NCI-H1105 (cell line): ENCODE measurements around the gene KCTD6.
A peak's percentile ranks its signal among the peaks of the same experiment; 100 is the strongest.
"Not testable (repeated sequence)": the region's sequence is repeated elsewhere in the genome, so short reads cannot be mapped to it uniquely, and the experiment has no call there.

ENCODE experiments used
- DNase-seq: peaks from one replicate; lab custom pipeline; 2025; lab: John Stamatoyannopoulos, UW

KCTD6 gene

GRCh38 chr3:58524326-58524888 lies 32.5 kb downstream of the KCTD6 start:
- no peak for DNase-seq

- DNase-seq = no peak
Measured at GRCh38 chr3:58526515-58526957, 34.6 kb downstream of the KCTD6 start.

- not testable (repeated sequence) for DNase-seq
Measured at GRCh38 chr3:58527440-58527839, 35.5 kb downstream of the KCTD6 start.

GRCh38 chr3:58528629-58529028 lies 36.7 kb downstream of the KCTD6 start:
- peak; percentile 24 for DNase-seq

- no peak for DNase-seq
Measured at GRCh38 chr3:58529516-58530353, 37.8 kb downstream of the KCTD6 start.

GRCh38 chr3:58530354-58530865 lies 38.5 kb downstream of the KCTD6 start:
- no peak for DNase-seq

GRCh38 chr3:58531555-58531954 lies 39.7 kb downstream of the KCTD6 start:
- DNase-seq = no peak

- DNase-seq = no peak
Measured at GRCh38 chr3:58531956-58532355, 40.1 kb downstream of the KCTD6 start.

- peak; percentile 4 for DNase-seq
Measured at GRCh38 chr3:58532794-58533220, 40.9 kb downstream of the KCTD6 start.

- no peak for DNase-seq
Measured at GRCh38 chr3:58534592-58535494, 42.9 kb downstream of the KCTD6 start.

- no peak for DNase-seq
Measured at GRCh38 chr3:58535531-58536500, 43.9 kb downstream of the KCTD6 start.

- DNase-seq = no peak
Measured at GRCh38 chr3:58536501-58537411, 44.9 kb downstream of the KCTD6 start, which contains the start of gene ACOX2. Gene ACOX2, minus strand, starts transcription at chr3:58537190. Its CDS starts 2,084 bp downstream, at chr3:58535106.

- DNase-seq = no peak
Measured at GRCh38 chr3:58537412-58538301, 45.8 kb downstream of the KCTD6 start.

GRCh38 chr3:58539626-58540025 lies 47.7 kb downstream of the KCTD6 start:
- DNase-seq = no peak

- no peak for DNase-seq
Measured at GRCh38 chr3:58540176-58540858, 48.4 kb downstream of the KCTD6 start.

GRCh38 chr3:58544541-58544940 lies 52.6 kb downstream of the KCTD6 start:
- no peak for DNase-seq

- no peak for DNase-seq
Measured at GRCh38 chr3:58551636-58552180, 59.8 kb downstream of the KCTD6 start.
